Fibroblast of pulmonary artery (primary cell): ENCODE measurements around the gene CORO2B.

Experiments
- DNase-seq: peaks from one replicate; pipeline ENCODE4 v3.0.0-alpha.2; 2010; ENCODE audit warnings: low read depth
- H3K4me3 ChIP-seq: replicated peaks from 2 replicates; pipeline ENCODE4 v1.5.1; 2011; ENCODE audit warnings: low read depth, mild to moderate bottlenecking, control low read depth, low read length, moderate library complexity
- TF ChIP-seq, protein P1 (sequence below): IDR thresholded peaks from 2 replicates; pipeline ENCODE4 v1.5.1; 2011; ENCODE audit warnings: mild to moderate bottlenecking, control low read depth, low read length, inconsistent platforms; ENCODE audit errors: missing control alignments

CORO2B gene

DNA sequence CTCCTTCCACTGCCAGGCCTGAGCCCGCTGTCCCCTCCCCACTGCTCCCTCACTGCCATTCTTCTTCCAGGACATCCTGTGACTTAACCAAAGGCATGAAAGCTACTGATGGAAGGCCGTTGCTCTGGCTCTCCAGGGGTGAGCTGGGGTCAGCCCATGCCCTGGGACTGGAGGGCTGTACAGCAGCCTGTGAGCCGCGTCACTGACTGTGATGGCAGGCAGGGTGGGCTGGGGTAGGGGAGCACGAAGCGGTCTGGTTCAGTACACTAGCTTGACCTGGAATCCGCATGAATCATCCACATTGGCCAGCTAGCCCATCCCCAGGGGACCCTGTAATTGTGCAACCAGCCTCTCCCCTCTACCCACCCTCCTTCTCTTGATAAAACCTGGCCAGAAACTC, 30.8 kb downstream of the CORO2B start:
- no peak overlapping the region for H3K4me3 ChIP-seq
- TF ChIP-seq, protein P1, sequence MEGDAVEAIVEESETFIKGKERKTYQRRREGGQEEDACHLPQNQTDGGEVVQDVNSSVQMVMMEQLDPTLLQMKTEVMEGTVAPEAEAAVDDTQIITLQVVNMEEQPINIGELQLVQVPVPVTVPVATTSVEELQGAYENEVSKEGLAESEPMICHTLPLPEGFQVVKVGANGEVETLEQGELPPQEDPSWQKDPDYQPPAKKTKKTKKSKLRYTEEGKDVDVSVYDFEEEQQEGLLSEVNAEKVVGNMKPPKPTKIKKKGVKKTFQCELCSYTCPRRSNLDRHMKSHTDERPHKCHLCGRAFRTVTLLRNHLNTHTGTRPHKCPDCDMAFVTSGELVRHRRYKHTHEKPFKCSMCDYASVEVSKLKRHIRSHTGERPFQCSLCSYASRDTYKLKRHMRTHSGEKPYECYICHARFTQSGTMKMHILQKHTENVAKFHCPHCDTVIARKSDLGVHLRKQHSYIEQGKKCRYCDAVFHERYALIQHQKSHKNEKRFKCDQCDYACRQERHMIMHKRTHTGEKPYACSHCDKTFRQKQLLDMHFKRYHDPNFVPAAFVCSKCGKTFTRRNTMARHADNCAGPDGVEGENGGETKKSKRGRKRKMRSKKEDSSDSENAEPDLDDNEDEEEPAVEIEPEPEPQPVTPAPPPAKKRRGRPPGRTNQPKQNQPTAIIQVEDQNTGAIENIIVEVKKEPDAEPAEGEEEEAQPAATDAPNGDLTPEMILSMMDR = no peak
- DNase-seq = peak; percentile 80

DNA sequence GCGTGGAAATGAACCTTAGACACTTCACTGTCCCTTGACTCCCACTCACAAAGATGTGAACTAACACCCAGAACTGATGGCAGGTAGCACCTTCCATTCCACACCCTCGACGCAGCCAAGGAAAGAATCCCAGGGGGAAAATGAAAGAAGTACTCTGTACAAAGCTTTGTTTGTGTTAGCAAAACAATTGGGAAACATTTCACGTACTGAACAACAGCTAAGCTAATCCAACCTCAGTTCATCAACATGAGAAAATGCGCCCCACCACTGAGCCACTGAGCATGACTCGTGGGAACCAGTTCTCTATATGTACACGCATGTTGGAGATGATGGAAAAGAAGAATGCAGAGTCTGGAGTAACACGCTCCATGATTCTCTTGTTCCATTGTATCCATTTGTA, 32.0 kb downstream of the CORO2B start:
- no peak for DNase-seq
- TF ChIP-seq, protein P1 = no peak
- no peak overlapping the region for H3K4me3 ChIP-seq

DNA sequence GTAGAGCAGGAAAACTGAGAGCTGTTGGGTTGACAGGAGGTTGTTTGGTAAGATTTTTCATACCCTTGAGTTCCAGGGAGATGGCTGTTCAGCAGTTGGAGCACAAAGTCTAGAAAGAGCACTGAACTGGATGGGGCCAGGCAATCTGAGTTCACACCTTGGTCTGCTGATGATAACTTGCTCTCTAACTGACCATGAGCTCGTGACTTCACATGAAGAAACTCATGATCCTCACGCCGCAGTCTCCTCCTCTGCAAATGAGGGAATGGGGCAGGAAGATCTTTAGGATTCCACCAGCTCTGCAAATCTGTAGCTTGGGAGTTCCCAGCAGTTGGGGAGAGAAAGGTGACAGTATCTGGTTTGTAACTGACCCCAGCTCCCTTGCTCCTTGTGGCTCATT, 33.7 kb downstream of the CORO2B start:
- TF ChIP-seq, protein P1 = no peak
- no peak overlapping the region for H3K4me3 ChIP-seq
- no peak for DNase-seq

DNA sequence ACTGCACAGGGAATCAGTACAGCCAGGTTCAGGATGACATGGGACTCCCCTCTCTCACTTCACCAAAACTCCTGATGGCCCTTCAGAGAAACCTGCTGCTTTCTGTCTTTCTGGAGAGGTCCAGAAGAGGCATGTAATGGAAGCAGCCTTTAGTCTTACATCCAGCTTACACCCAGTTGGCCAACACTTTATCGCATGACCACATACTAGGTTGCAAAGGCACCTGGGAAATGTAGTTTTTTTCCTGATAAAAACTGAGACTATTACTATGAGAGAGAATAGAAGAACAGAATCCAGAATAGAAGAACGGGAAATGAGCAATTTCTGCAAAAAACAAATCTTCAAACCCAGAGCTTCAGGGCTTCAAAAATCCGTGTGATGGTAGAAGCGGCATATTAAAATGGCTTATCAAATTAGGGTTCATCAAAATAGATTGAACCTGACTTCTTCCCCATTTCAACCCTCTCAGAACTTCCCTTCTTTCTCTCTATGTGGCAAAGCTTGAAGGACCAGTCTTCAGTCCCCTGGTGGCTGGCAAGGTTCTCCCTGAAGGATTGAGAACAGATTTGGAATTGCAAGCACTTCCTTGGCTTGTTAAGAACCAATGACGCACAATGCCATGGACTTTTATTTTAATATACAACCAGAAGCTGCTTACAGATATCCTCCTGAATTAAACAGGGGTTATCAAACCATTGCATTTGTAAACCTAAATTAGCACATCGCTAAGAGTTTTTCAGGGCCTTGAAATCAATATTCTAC, 34.4 kb downstream of the CORO2B start:
- TF ChIP-seq, protein P1 = no peak
- H3K4me3 ChIP-seq = no peak overlapping the region
- DNase-seq = no peak

DNA sequence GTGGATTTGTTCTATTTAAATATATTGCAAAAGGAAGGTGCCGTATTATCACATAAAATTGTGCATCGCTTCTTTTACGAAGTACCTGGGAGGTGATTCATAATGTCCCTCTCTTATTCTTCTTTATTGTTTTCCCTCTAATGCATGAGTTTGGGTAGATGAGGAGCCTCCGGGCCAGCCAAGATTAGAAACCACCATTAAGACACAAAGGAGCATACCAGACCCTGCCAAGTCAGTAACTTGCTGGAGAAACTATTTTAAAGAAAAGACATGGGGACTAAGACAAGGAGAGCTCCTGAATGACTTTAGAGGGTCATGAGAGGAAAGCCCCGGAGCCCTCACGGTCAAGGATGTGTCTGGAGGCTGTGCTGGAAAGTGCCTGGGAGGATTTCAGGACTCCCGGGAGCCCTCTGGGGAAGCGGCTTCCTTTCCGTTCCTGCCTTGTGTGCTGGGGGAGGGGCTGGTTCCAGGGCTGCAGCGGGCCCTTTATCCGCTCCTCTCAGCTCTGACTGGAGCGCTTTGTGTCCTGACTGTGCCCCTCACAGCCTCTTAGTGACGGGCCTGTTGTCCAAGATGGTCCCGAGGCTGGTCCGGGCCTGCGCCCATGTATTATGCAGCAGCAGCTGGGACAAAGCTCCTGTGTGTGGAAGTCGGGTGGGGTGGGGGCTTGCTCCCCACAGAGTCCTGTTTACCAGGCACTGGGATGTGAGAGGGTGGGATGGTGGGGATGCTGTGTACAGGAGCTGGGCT, 35.7 kb downstream of the CORO2B start:
- H3K4me3 ChIP-seq = no peak overlapping the region
- TF ChIP-seq, protein P1 = no peak

DNA sequence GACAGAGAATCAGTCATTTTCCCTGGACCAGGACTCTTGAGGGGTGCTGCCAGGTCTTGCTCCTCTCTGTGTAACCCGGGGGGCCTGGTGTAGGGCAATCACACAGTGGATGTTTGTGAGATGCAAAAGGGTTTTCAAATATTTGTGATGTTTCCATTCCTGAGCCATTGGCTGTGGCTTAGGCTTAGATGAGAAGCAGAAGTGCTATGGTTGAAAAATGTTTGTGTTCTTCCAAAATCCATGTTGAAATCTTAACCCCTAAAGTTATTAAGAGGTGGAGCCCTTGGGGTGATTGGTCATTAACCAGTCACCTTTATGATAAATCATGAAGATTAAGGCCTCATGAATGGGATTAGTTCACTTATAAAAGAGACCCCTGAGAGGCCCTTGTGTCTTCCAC, 36.5 kb downstream of the CORO2B start:
- DNase-seq = no peak
- TF ChIP-seq, protein P1 = no peak
- H3K4me3 ChIP-seq = no peak overlapping the region

More for the DNA sequence above, 35.7 kb downstream of the CORO2B start:
- DNase-seq = peak; percentile 30
